Sigmoid colon (tissue), 4 donors: ENCODE data around the gene PAOX.

ENCODE experiments used
- POLR2A ChIP-seq, 2 donors: fragments of 450-650 bp; IDR thresholded peaks; one replicate each; pipeline ENCODE4 v1.6.1; 2016; ENCODE audit warnings: antibody characterized with exemption in 2 of 2, mild to moderate bottlenecking in 2 of 2, moderate library complexity in 2 of 2
- POLR2AphosphoS5 ChIP-seq, 4 donors: sonication (generic); formaldehyde crosslinking; IDR thresholded peaks; one replicate each; pipeline ENCODE4 v1.6.1; 2017; ENCODE audit warnings: antibody characterized with exemption in 4 of 4

DNA sequence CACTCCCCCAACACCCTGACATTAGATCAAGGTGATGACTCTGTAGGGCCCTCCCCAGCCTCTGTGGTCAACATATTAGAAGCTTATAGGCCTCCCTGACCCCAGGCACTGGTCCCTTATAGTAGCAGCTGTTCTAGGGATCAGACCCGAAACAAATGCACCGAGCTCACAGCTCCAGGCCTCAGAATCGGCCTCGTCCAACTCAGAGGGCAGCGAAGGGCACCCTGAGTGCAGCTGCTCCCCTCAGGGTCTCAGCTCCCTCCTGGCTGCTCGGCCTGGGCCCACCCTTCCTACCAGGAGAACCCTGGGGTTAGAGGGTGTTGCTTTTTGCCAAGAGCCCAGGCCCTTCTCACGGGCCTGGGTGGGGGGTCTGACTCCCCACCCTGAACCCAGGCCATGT is 10.9 kb upstream of the PAOX start:
- no peak for TF ChIP-seq POLR2AphosphoS5 (IDR thresholded peaks at IDR 0.05)
- TF ChIP-seq POLR2A (IDR thresholded peaks at IDR 0.05) = no peak
